ENCODE measurements around the gene ANKRD12. TPM values are rescaled to one million over a fixed set of nuclear protein-coding genes. Genes with fewer than 3 reads are reported as not detected.

ANKRD12 gene
- polyA plus RNA-seq, 1 donor (not counting 4 experiments of a cell fraction or from before 2014, with no cell fraction given): 8.0 TPM

GRCh38 chr18:9193031-9193430, 56.5 kb downstream of the ANKRD12 start:
- no peak overlapping the region for H3K27ac ChIP-seq (ENCODE audit: control insufficient read depth, insufficient read depth, low read length)
- H3K79me2 ChIP-seq (ENCODE audit: control insufficient read depth, insufficient read depth, low read length): no peaks in the 10 kb centered on the region
- no peak for DNase-seq (ENCODE audit: low read depth, low spot score)
- no peak for FAIRE-seq
- H2AFZ ChIP-seq (ENCODE audit: control insufficient read depth, low read length): no peak overlapping the region
- dilution Hi-C loops (cut with MboI; ENCODE audit: extremely low pct_ligation_motif_present, low sequenced_read_pairs): no loop called here
- peaks cover 0 to 3% of the 10 kb centered on the region in 2 experiments for H3K36me3 ChIP-seq (ENCODE audit: control insufficient read depth in 2 of 2, extremely low read depth in 1 of 2, insufficient read depth in 2 of 2, low read length in 2 of 2)
- H3K4me3 ChIP-seq (ENCODE audit: control insufficient read depth in 2 of 3, extremely low read depth in 1 of 3, insufficient read depth in 2 of 3, low read depth in 1 of 3, low read length in 3 of 3): no peak overlapping the region
- no peak overlapping the region for H3K4me2 ChIP-seq (ENCODE audit: control insufficient read depth, extremely low read depth, insufficient read depth, low read depth, low read length)
- H3K4me1 ChIP-seq (ENCODE audit: control insufficient read depth, extremely low read depth, insufficient read depth, low read length): no peaks in the 10 kb centered on the region
- H3K9me3 ChIP-seq (ENCODE audit: control insufficient read depth, low read depth, low read length): no peaks in the 10 kb centered on the region
- no peaks in the 10 kb centered on the region for H4K20me1 ChIP-seq (ENCODE audit: control insufficient read depth, extremely low read depth, insufficient read depth, low read length)
- H3K9me1 ChIP-seq (ENCODE audit: control insufficient read depth, extremely low read depth, insufficient read depth, low read length): no peaks in the 10 kb centered on the region
- H3K27me3 ChIP-seq (ENCODE audit: control insufficient read depth, extremely low read depth, insufficient read depth, low read length): no peaks in the 10 kb centered on the region
- TF ChIP-seq EZH2 (IDR thresholded peaks at IDR 0.05; ENCODE audit: low read length) (no peak), CTCF (optimal IDR thresholded peaks at IDR 0.05 in 1 of 3, IDR thresholded peaks at IDR 0.05 in 1 of 3, conservative IDR thresholded peaks at IDR 0.05 in 1 of 3; ENCODE audit: extremely low read depth in 1 of 3, insufficient read depth in 2 of 3, low read length in 3 of 3) (no peak)
- no peak overlapping the region for H3K9ac ChIP-seq (ENCODE audit: control insufficient read depth, extremely low read depth, insufficient read depth, low read length)

- Histone ChIP-seq H3K4me3 (ENCODE audit: control insufficient read depth in 2 of 3, extremely low read depth in 1 of 3, insufficient read depth in 2 of 3, low read depth in 1 of 3, low read length in 3 of 3) (no peak overlapping the region), H3K9ac (ENCODE audit: control insufficient read depth, extremely low read depth, insufficient read depth, low read length) (no peak overlapping the region), H3K4me1 (ENCODE audit: control insufficient read depth, extremely low read depth, insufficient read depth, low read length) (no peaks in the 10 kb centered on the region), H4K20me1 (ENCODE audit: control insufficient read depth, extremely low read depth, insufficient read depth, low read length) (no peaks in the 10 kb centered on the region), H3K79me2 (ENCODE audit: control insufficient read depth, insufficient read depth, low read length) (no peaks in the 10 kb centered on the region), H3K4me2 (ENCODE audit: control insufficient read depth, extremely low read depth, insufficient read depth, low read depth, low read length) (no peak overlapping the region), H3K27ac (ENCODE audit: control insufficient read depth, insufficient read depth, low read length) (no peak overlapping the region), H3K9me1 (ENCODE audit: control insufficient read depth, extremely low read depth, insufficient read depth, low read length) (no peaks in the 10 kb centered on the region), H2AFZ (ENCODE audit: control insufficient read depth, low read length) (no peak overlapping the region), H3K27me3 (ENCODE audit: control insufficient read depth, extremely low read depth, insufficient read depth, low read length) (no peaks in the 10 kb centered on the region), H3K9me3 (ENCODE audit: control insufficient read depth, low read depth, low read length) (no peaks in the 10 kb centered on the region), H3K36me3 (ENCODE audit: control insufficient read depth in 2 of 2, extremely low read depth in 1 of 2, insufficient read depth in 2 of 2, low read length in 2 of 2) (peaks cover 0 to 3% of the 10 kb centered on the region in 2 experiments)
- FAIRE-seq: no peak
- no peak for DNase-seq (ENCODE audit: low read depth, low spot score)
- no peak for TF ChIP-seq CTCF (optimal IDR thresholded peaks at IDR 0.05 in 1 of 3, IDR thresholded peaks at IDR 0.05 in 1 of 3, conservative IDR thresholded peaks at IDR 0.05 in 1 of 3; ENCODE audit: extremely low read depth in 1 of 3, insufficient read depth in 2 of 3, low read length in 3 of 3)
- TF ChIP-seq EZH2 (IDR thresholded peaks at IDR 0.05; ENCODE audit: low read length): no peak
- dilution Hi-C loops (cut with MboI; ENCODE audit: extremely low pct_ligation_motif_present, low sequenced_read_pairs): no loop called here
Observed at GRCh38 chr18:9196568-9196967, 60.0 kb downstream of the ANKRD12 start.
